Measurements from ENCODE around the gene MST1. TPM values are rescaled to one million over a fixed set of nuclear protein-coding genes. Genes with fewer than 3 reads are reported as not detected.

MST1 gene
- total and polyA plus RNA-seq, 2 of the 4 experiments (the other 2 are of a cell fraction) = 1.3 to 13.0 TPM

GRCh38 chr3:49719214-49719884, 30.1 kb upstream of the MST1 start, which contains the start of gene AMIGO3 (continued):
- no peak for TF ChIP-seq RCOR1 (IDR thresholded peaks at IDR 0.05; ENCODE audit: insufficient replicate concordance, low read length)
- TF ChIP-seq BHLHE40 (IDR thresholded peaks at IDR 0.05; ENCODE audit: low read depth, low read length) = no peak
- TF ChIP-seq MXI1 (IDR thresholded peaks at IDR 0.05; ENCODE audit: borderline replicate concordance, low read depth, low read length) = no peak

- no peak overlapping the region for H3K18ac ChIP-seq (ENCODE audit: low read depth, low read length)
- H3K9me3 ChIP-seq (ENCODE audit: control insufficient read depth, insufficient read depth, low read length) = no peaks in the 10 kb centered on the region
- POLR2A ChIA-PET (ENCODE audit: unreplicated experiment) = interaction anchor here (0.8 kb wide), 1 partner anchor 41 kb away, joined by 5 read pairs; no protein-coding TSS in a partner anchor
- H2BK5ac ChIP-seq (ENCODE audit: low read depth, low read length, poor library complexity, severe bottlenecking) = no peak overlapping the region
- intact Hi-C loops (cut with micrococcal nuclease) (loop anchor here (1.0 kb wide), 1 partner anchor 120 kb away; no protein-coding TSS in a partner anchor), in situ Hi-C loops (cut with MboI; ENCODE audit: low sequenced_read_pairs) (no loop called here), dilution Hi-C loops (cut with HindIII; ENCODE audit: low sequenced_read_pairs, unreplicated experiment) (no loop called here)
- peaks cover 15 to 38% of the 10 kb centered on the region in 2 experiments; a peak in 3 of 4 replicates for H3K79me1 ChIP-seq (ENCODE audit: low read depth in 1 of 2, low read length in 2 of 2)
- no peak overlapping the region for H3K23ac ChIP-seq (ENCODE audit: low read depth, low read length)
- no peak overlapping the region for H2BK120ac ChIP-seq (ENCODE audit: low read depth, low read length)
- peaks cover 31% of the 10 kb centered on the region for H4K20me1 ChIP-seq (ENCODE audit: insufficient read depth, low read length)
- no peaks in the 10 kb centered on the region for H3K27me3 ChIP-seq (ENCODE audit: control insufficient read depth, insufficient read depth, low read length)
- H4K91ac ChIP-seq (ENCODE audit: insufficient read depth, low read depth, low read length) = no peak overlapping the region
- no peak overlapping the region for H4K5ac ChIP-seq (ENCODE audit: low read depth, low read length)
- ATAC-seq (ENCODE audit: low read depth) = no peak
- peaks cover 31% of the 10 kb centered on the region for H3K36me3 ChIP-seq (ENCODE audit: control insufficient read depth, insufficient read depth, low read length)
- no peak overlapping the region for H3K56ac ChIP-seq (ENCODE audit: extremely low read depth, insufficient read depth, low read length)
- no peak overlapping the region for H3K14ac ChIP-seq (replicated peaks; ENCODE audit: low read depth, low read length)
- peak overlapping the region; percentile 91 for H2AK9ac ChIP-seq (replicated peaks; ENCODE audit: low read depth, low read length, poor library complexity)
- H3K9me1 ChIP-seq (ENCODE audit: insufficient read depth, low read length) = peaks cover 5% of the 10 kb centered on the region; the same call in 1 of the 2 replicates
- no TSS peak for BruUV-seq (replicated peaks)
- no peak overlapping the region for H3K27ac ChIP-seq (ENCODE audit: insufficient read depth, low read length)
- H4K8ac ChIP-seq (ENCODE audit: low read depth in 2 of 2, low read length in 2 of 2) = no peak overlapping the region
- peak overlapping the region; percentile 95 for H2AFZ ChIP-seq (replicated peaks; ENCODE audit: low read length, poor library complexity)
- H3K4me2 ChIP-seq (ENCODE audit: low read depth, low read length) = peak overlapping the region; percentile 98
- no peak for DNase-seq
- no peak overlapping the region for H2BK20ac ChIP-seq (ENCODE audit: low read depth, low read length)
- H3K4me3 ChIP-seq (ENCODE audit: insufficient read depth, low read depth, low read length) = peak overlapping the region; percentile 69
- no peak overlapping the region for H2BK15ac ChIP-seq (ENCODE audit: low read depth, low read length)
- 22% methylated on average over 32 of the region's 33 CpGs; no CpG with 5 or more reads in 1 of the 2 experiments for WGBS, 2 experiments (ENCODE audit: extremely low coverage in 2 of 2, insufficient read length in 1 of 2)
- CTCF ChIA-PET = interaction anchor here (1.0 to 3.3 kb wide), 3 partner anchors 121 to 187 kb away, joined by 3 to 9 read pairs (median 3); no protein-coding TSS in a partner anchor
- 0 out of 2 replicates have a peak overlapping the region, but pooled peaks have one; percentile 65 for H3K9ac ChIP-seq (ENCODE audit: low read depth, low read length)
- peak overlapping the region; percentile 46; the same call in 1 of the 2 replicates for H2AK5ac ChIP-seq (ENCODE audit: low read depth, low read length)
- no peak overlapping the region for H3K4ac ChIP-seq (ENCODE audit: low read depth, low read length)
- peaks cover 13% of the 10 kb centered on the region for H3K4me1 ChIP-seq (ENCODE audit: control insufficient read depth, insufficient read depth, low read length)
- no peak for TF ChIP-seq USF2 (IDR thresholded peaks at IDR 0.05; ENCODE audit: low read depth, low read length)
- no peak for TF ChIP-seq MXI1 (IDR thresholded peaks at IDR 0.05; ENCODE audit: borderline replicate concordance, low read depth, low read length)
- TF ChIP-seq RAD21 (IDR thresholded peaks at IDR 0.05; ENCODE audit: low read length) = no peak
- TF ChIP-seq RCOR1 (IDR thresholded peaks at IDR 0.05; ENCODE audit: insufficient replicate concordance, low read length) = no peak
- TF ChIP-seq BHLHE40 (IDR thresholded peaks at IDR 0.05; ENCODE audit: low read depth, low read length) = no peak
- TF ChIP-seq POLR2A (IDR thresholded peaks at IDR 0.05; ENCODE audit: low read depth, low read length) = no peak
- no peak for TF ChIP-seq CEBPB (IDR thresholded peaks at IDR 0.05; ENCODE audit: low read depth, low read length)
- no peak for TF ChIP-seq MAZ (IDR thresholded peaks at IDR 0.05; ENCODE audit: borderline replicate concordance, low read depth, low read length)
- no peak for TF ChIP-seq CTCF (conservative IDR thresholded peaks at IDR 0.05; ENCODE audit: low read depth, low read length)
- TF ChIP-seq FOS (IDR thresholded peaks at IDR 0.05; ENCODE audit: low read depth, low read length) = no peak
- no peak for TF ChIP-seq SMC3 (IDR thresholded peaks at IDR 0.05; ENCODE audit: low read depth, low read length)
Observed at GRCh38 chr3:49718858-49719213, 29.6 kb upstream of the MST1 start.
